ENCODE results near the gene PPP2R5A. TPM values are rescaled to one million over a fixed set of nuclear protein-coding genes. Genes with fewer than 3 reads are reported as not detected.

The PPP2R5A gene
- total RNA-seq, 6 donors from 2014 or later, result 71.2 to 130 (median 88.5) TPM

- no peaks in the 10 kb centered on the region for H3K9me3 ChIP-seq
- H3K4me3 ChIP-seq, result no peak overlapping the region
- no peaks in the 10 kb centered on the region for H3K36me3 ChIP-seq
- ATAC-seq (ENCODE audit: low FRiP score in 2 of 2) (no peak), DNase-seq (no peak)
- TF ChIP-seq POLR2AphosphoS5 (IDR thresholded peaks at IDR 0.05), result no peak
- no peaks in the 10 kb centered on the region for H3K27me3 ChIP-seq
- peaks cover 0 to 5% (median 0%) of the 10 kb centered on the region in 4 donors for H3K4me1 ChIP-seq
- H3K27ac ChIP-seq, result no peak overlapping the region
These were observed 15.9 kb upstream of the PPP2R5A start for GRCh38 chr1:212269306-212269705.

- H3K27me3 ChIP-seq, result no peaks in the 10 kb centered on the region
These were observed 14.6 kb upstream of the PPP2R5A start for GRCh38 chr1:212270564-212270963.

GRCh38 chr1:212271234-212271633 lies 14.0 kb upstream of the PPP2R5A start:
- H3K27me3 ChIP-seq, result no peaks in the 10 kb centered on the region
- H3K9me3 ChIP-seq, result no peaks in the 10 kb centered on the region
- TF ChIP-seq CTCF (IDR thresholded peaks at IDR 0.05), result no peak
- no peak for TF ChIP-seq POLR2AphosphoS5 (IDR thresholded peaks at IDR 0.05)
- H3K4me3 ChIP-seq, result no peak overlapping the region
- peaks cover 0 to 5% (median 0%) of the 10 kb centered on the region in 4 donors for H3K4me1 ChIP-seq
- no peak overlapping the region for H3K27ac ChIP-seq
- ATAC-seq (ENCODE audit: low FRiP score in 2 of 2) (no peak), DNase-seq (no peak)
- 77 to 85% methylated on average over 2 of the region's 2 CpGs for WGBS, 2 donors
- no peaks in the 10 kb centered on the region for H3K36me3 ChIP-seq

More at GRCh38 chr1:212270564-212270963, 14.6 kb upstream of the PPP2R5A start:
- 81 to 90% methylated on average over 2 of the region's 2 CpGs for WGBS, 2 donors
- H3K27ac ChIP-seq, result no peak overlapping the region
- DNase-seq (no peak), ATAC-seq (ENCODE audit: low FRiP score in 2 of 2) (no peak)
- no peak for TF ChIP-seq EP300 (IDR thresholded peaks at IDR 0.05)
- no peak for TF ChIP-seq CTCF (IDR thresholded peaks at IDR 0.05)
- no peak for TF ChIP-seq POLR2A (IDR thresholded peaks at IDR 0.05)
- no peak for TF ChIP-seq POLR2AphosphoS5 (IDR thresholded peaks at IDR 0.05)
- H3K9me3 ChIP-seq, result no peaks in the 10 kb centered on the region
- H3K36me3 ChIP-seq, result no peaks in the 10 kb centered on the region
- H3K4me1 ChIP-seq, result peaks cover 0 to 5% (median 0%) of the 10 kb centered on the region in 4 donors
- no peak overlapping the region for H3K4me3 ChIP-seq

GRCh38 chr1:212271823-212272485 lies 13.3 kb upstream of the PPP2R5A start:
- Histone ChIP-seq H3K9me3 (no peaks in the 10 kb centered on the region), H3K4me1 (peaks cover 0 to 5% (median 0%) of the 10 kb centered on the region in 4 donors), H3K27me3 (no peaks in the 10 kb centered on the region), H3K27ac (peak overlapping the region in 1 of 4 donors; percentile 17), H3K36me3 (no peaks in the 10 kb centered on the region), H3K4me3 (no peak overlapping the region)
- TF ChIP-seq CTCF (IDR thresholded peaks at IDR 0.05), result no peak
- TF ChIP-seq POLR2AphosphoS5 (IDR thresholded peaks at IDR 0.05), result no peak
- TF ChIP-seq EP300 (IDR thresholded peaks at IDR 0.05), result no peak
- TF ChIP-seq POLR2A (IDR thresholded peaks at IDR 0.05), result no peak
- ATAC-seq (ENCODE audit: low FRiP score in 2 of 2) (no peak), DNase-seq (no peak)
- WGBS, 2 donors, result 66 to 83% methylated on average over 3 of the region's 3 CpGs

- Histone ChIP-seq H3K27ac (no peak overlapping the region), H3K9me3 (no peaks in the 10 kb centered on the region), H3K4me3 (no peak overlapping the region), H3K4me1 (peaks cover 0 to 5% (median 0%) of the 10 kb centered on the region in 4 donors), H3K27me3 (no peaks in the 10 kb centered on the region), H3K36me3 (no peaks in the 10 kb centered on the region)
- no peak for ATAC-seq (ENCODE audit: low FRiP score in 2 of 2)
- TF ChIP-seq POLR2AphosphoS5 (IDR thresholded peaks at IDR 0.05) (no peak), CTCF (IDR thresholded peaks at IDR 0.05) (no peak), EP300 (IDR thresholded peaks at IDR 0.05) (no peak)
- no peak for DNase-seq
- WGBS, 2 donors, result 18 to 25% methylated on average over 2 of the region's 2 CpGs
These were observed 3.6 kb upstream of the PPP2R5A start for GRCh38 chr1:212281590-212281989.

Measured in upper lobe of left lung (tissue), 6 donors.